HG03439 (cell line): ENCODE measurements around the gene DNASE1L3.
A peak's percentile ranks its signal among the peaks of the same experiment; 100 is the strongest.
"Not testable (repeated sequence)": the region's sequence is repeated elsewhere in the genome, so short reads cannot be mapped to it uniquely, and the experiment has no call there.

Experiments used
- ATAC-seq: cut with Tn5 transposase; IDR thresholded peaks from one replicate; pipeline ENCODE4 v1.9.1; 2021; ENCODE audit warnings: mild to moderate bottlenecking, moderate library complexity; ENCODE audit not compliant: unreplicated experiment

DNASE1L3 gene

DNA sequence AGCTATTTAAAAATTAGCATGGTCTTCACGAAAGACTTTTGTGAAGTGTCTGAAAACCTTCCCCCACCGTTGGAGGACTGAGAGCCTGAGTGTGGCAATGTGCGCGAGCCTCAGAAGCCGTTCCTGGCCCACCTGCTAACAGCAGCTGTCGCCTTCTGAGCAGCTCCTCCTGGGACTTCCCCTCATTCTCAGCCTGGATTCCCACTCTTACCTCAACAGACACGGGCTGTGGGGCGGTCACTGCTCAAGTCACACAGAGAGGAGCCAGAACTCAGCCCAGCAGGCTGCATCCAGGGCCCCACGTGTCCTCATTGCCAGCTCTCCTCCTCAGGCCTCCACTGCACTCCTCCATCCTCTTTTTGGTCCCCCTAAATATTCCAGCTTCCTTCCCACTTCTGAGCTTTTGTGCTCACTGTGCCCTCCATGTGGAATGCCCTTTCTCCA is 7.8 kb downstream of the DNASE1L3 start:
- peak; percentile 69 for ATAC-seq

DNA sequence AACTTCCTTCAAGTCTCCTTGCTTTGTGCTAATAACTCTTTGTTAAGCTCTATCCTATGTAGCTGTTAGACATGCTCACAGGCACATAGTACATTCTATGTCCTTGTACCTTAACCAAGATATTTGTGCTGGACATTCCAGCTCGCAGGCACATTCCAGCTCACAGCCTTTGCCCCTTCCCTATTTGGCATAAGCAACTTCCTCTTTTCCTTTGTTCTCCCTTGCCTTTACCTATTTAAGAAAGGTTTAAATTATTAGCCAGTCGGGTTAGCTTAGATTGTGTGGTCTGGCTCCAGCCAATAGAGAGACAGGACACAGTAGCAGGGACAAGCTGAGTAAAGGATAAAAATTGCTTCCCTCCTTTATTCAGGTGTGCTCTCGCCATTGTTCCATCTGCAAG is 9.3 kb downstream of the DNASE1L3 start:
- not testable (repeated sequence) for ATAC-seq

DNA sequence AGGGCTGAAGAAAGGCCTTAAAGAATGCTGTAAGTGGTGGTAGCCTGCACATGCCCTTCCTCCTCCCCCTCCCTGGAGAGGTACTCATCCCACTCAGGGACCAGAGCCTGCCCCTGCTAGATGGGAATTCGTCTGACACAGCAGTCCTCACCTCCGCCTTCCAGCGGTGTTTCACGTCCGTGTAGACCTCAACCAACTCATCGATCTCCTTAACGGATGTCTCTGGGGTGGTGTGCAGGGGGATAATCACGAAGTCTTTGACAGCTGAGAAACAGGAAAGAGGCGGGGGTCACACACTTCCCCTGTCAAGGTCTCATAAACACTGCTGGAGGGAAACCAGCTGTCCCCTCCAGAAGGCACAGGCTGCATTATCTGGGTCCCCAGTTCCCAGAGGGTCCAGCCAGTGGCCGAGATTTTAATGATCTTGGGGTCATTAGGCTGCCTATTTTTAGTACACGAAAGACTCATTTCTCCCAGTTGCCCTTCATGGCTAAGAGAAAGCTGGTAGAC is 9.9 kb downstream of the DNASE1L3 start:
- no peak for ATAC-seq

DNA sequence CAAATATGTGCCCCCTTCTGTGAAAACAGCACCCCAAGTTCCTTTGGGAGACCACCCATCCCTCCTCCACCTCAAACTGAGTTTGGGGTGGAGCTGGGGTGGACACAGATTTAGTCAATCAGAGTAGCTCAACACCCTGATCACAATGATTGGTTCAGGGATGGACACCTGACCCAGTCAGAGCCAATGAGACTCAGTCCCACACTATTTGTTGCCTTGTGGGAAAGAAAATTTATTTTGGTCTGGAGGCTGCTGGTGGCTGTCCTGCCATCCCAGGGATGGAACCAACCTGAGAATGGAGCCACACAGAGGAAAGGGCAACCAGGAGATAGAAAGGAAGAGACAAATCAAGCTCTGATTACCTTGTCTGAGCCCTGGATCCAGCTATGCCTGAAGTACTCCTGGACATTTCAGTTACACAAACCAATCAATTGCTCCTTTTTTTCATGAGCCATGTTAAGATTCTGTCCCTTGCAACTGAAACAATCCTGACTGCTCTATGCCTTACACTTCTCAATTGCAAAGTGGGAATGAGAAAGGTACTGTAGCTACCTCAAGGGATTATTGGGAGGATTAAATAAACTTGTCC is 10.6 kb downstream of the DNASE1L3 start:
- no peak for ATAC-seq

DNA sequence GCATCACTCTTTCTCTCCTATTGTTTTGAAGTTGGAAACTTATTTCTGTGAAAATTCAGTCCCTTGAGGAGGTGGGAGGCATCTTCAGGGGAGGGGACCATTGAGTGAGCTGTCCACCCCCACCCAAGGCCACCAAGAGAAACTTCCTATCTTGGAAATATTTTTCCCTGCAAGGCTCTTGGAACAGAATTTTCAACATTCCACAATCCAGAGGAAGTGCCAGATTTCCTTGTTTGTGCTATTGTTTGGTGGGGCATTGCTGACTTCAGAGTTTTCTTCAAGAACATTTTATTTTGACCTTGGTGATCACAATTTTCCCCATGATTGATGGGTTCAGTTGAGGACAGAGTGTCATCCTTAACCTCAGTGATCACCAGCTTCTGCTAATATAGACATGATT is 12.0 kb downstream of the DNASE1L3 start:
- no peak for ATAC-seq

DNA sequence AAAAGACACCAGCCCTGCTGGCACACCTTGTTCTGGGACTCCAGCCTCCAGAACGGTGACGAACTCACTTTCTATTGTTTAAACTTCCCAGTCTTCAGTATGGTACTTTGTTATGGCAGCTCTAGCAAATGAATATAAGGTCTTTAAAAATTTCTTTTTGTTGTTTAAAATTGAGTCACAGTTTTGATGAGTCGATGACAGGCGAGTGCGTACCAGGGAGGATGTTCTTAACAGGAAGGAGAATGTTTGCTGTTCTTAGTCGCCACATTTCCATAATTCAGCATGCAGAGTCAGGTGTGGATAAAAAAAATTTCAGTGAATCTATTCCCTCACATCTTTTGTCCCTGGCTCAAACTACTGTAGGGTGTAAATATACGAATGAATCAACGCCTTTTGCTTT is 12.4 kb downstream of the DNASE1L3 start:
- no peak for ATAC-seq

DNA sequence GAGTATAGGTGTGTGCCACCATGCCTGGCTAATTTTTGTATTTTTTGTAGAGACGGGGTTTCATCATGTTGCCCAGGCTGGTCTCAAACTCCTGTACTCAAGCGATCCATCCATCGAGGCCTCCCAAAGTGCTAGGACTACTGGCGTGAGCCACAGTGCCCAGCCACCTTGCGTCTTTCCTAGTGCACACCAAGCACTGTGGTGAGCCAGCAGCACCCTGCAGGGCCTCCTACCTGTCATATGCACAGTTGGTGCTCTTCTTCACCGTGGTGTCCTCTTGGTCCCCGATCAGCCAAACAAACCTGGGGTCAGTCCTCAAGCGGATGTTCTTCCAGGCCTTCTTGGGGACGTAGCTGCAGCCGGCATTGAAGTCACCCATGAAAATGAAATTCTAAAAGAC is 13.2 kb downstream of the DNASE1L3 start:
- no peak for ATAC-seq

DNA sequence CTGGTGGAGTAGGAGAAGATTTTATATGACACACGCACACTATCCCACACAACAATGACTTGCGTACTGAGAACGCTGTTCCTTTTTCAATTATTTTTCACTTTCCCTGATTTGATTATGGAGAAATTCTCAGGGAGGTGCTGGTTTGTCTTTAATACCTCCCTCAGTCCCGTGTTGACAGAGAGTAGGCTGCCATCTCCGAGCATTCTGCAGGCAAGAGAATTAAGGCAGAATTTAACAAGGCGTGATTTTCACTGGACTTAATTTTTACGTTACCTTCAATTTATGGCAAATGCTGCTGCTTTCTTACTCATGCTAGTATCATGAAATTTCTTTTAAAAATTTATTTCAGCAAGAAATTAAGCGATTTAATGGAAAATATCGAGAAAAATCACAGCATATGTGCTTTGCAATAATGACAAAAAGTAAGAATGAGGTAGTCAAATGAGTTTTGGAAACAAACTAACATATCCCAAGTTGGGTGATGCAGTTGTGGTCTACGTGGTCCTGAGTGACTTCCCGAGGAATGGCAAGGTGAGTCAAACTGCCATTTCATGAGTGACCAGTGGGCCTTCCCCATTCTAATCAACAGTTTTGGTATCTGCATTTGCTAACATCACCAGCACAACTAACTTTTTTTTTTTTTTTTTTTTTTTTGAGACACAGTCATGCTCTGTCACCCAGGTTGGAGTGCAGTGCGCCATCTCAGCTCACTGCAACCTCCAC is 16.9 kb downstream of the DNASE1L3 start:
- ATAC-seq: no peak

DNA sequence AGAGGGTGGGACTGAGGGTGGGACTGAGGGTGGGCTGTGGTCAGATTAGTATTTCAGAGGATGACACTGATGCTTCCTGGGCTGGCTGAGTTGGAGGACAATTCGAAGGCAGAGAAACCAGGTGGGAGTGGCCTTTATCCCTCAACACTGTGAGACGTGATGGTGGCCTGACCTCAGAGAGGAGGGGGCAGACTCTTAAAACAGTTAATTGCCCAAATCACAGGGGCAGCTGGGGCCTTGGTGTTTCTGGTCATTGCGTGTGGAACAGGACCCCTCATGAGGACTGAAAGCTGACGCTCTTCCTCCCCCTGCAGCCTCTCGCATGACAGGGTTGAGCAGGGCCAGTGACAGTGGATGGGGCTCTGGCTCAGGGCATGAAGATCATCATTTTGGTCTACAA is 18.7 kb downstream of the DNASE1L3 start:
- ATAC-seq: no peak

DNA sequence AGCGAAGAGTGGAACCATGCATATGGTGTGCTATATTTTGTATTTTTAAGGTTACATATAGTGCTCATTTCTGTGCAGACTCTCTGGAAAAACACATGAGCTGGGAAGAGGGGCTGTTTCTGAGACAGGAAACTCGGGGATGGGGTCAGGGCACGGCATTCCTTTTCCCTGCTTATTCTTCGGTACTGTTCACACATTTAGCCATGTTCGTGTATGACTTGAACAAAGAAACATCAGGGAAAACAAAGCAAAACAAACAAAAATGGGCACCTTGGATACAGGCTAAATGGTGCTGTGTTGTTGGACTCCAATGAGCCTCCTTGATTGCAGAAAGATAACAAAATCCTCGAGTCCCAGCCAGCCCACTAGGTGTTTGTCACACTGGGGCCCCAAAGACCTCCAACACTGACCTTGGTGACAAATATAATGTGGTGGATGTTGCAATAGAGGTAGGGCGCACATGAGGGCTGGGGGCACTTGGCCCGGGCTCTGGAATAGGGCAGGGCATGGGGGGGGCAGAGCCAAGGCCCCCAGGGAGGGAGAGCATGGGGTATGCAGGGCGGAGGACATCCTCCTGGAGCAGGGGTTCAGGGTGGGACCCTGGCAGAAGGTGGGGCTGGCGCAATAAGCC is 19.3 kb downstream of the DNASE1L3 start:
- no peak for ATAC-seq

DNA sequence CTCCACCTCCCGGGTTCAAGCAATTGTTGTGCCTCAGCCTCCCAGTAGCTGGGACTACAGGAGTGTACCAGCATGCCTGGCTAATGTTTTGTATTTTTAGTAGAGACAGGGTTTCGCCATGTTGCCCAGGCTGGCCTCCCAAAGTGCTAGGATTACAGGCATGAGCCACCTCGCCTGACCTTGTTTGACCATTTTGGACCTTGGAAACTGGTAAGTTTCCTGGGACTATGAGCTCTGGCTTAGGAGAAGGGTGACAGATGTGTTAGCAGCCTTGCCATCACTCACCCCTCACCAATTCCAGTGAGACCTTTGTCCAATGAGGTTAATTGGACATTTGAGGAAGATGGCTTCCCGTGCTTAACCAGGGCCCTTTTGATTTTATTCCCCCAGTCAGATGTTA is 19.9 kb downstream of the DNASE1L3 start:
- ATAC-seq: no peak

DNA sequence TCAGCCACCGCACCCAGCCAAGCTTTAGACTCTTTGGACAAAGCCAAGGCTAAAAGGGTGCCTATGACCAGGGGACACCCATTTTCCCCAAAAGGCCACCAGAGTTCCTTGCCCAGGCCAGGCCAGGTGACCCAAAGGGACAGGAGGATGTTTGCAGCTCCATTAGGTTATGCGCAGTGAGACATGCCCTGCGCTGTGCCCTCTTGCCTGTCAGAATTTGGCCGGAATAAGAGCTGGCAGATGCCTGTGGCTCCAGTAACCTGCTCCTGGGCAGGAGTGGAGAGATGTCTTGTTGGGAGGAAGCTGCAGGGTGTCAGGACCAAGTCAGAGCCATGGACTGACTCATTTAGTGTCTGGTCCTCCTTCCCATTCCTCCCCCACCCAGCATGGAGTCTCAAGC is 20.5 kb downstream of the DNASE1L3 start:
- no peak for ATAC-seq

DNA sequence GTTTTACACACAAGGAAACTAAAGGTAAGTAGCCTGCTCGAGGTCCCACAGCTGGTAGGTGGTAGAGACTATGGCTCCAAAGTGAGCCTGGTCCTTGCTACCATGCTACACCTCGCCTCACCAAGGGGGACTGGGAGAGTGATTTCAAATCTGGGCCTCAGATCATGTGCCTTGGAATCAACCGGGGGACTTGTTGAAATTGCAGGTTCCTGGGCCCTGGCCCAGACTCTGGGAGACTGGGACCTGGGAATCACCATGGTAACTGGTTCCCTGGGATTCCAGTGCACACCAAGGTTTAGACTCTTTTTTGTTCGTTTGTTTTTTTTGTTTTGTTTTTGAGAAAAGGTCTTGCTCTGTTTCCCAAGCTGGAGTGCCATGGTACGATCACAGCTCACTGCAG is 21.1 kb downstream of the DNASE1L3 start:
- no peak for ATAC-seq

DNA sequence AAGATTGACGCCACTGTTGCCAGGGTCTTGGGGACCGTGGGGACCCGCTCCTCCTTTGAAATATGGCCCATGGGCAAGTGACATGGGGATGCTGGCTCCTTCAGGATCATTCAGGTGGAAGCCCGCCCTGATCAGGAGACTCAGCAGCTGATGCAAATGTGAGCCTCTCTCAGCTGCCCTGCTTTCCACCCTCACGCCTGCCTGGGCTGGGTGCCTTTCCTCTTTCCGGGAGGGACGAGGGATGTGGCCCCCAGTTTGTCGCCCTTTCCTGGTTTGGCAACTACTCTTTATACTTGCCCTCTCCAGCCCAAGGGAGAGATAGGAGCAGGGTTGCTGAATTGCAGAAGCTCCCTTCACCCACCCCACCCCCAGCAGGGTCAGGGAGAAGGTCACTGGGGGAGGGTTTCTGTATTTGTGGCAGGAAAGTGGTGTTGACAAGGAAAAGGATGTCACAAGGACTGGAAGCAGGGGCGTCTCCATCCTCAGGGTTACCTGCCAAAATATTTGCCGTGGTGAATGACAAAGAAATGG is 21.8 kb downstream of the DNASE1L3 start:
- ATAC-seq: no peak

DNA sequence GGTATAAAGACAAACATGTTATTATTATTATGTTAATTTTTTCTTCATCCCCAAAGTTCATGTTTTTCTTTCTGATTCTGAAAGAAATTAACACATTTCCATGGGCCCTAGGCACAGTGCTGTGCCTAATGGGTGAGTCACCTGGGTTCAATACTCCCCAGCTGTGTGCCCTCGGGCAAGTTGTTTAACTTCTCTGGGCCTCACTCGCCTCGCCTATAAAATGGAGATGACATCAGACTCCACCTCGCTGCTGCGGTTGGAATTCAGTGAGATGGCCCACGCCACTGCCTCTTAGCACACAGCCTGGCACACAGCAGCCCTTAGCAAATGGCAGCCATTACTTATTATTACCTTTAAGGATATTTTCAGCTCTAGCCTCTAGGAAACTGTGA is 22.6 kb downstream of the DNASE1L3 start:
- ATAC-seq: no peak

DNA sequence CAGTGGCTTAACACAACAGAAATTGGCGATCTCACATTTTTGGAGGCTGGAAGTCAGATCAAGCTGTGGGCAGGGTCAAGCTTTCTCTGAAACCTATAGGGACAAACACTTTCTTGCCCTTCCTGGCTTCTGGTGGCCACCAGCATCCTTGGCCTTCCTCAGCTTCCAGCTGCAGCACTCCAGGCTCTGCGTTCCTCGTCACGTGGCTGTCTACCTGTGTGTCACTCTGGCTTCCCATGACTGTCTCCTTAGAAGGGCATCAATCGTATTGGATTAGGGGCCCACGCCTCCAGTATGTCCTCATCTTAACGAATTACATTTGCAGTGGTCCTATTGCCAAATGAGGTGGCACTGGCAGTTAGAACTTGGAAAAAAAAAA is 25.8 kb downstream of the DNASE1L3 start:
- ATAC-seq: no peak

DNA sequence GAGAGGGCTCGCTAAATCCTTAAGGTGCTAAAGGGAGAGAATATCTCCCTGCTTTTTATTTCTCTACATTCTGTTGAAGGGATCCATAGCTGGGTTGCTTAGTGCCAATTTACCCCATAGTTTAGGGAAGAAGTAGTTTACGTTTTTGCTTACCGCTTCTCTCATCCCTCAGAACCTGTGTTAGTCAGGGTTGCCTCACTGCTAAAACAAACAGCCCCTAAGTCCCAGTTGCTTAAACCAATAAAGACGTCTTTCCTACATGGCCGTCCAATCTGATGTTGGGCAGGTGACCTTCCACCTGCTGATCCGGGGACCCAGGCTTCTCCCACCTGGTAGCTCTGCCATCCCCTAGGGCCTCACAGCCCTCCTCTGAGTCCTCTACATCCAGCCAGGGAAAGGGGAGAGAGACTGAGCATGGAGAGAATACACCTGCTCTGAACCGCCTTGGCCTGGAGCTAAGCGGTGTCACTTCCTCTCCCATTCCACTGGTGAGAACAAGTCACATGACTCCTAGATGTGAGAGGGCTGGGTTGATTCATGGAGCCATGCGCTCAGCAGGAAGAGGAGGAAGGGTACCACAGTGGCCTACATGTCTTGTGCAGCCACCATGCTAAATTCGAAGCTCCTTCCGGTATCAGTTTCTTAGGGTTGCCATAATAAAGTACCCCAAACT is 26.3 kb downstream of the DNASE1L3 start:
- no peak for ATAC-seq

DNA sequence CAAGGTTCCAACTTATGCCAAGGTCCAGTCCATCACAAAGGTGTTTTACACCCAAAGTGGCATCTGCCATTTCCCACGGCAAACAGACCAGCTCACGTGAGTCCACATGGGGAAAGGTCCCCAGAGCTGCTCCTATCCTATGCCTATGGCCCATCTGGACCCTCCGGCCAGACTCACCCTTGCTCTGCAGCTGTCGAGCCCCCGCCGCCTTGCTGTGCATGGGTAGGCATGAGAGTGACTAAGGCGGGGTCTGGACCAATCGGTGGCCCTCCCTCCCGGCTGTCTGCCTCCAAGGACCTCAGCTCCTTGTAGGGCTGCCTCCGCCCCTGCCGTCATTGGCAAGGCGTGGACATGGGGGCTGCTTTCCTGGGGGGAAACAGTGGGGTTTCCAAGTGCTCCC is 26.9 kb downstream of the DNASE1L3 start:
- no peak for ATAC-seq

DNA sequence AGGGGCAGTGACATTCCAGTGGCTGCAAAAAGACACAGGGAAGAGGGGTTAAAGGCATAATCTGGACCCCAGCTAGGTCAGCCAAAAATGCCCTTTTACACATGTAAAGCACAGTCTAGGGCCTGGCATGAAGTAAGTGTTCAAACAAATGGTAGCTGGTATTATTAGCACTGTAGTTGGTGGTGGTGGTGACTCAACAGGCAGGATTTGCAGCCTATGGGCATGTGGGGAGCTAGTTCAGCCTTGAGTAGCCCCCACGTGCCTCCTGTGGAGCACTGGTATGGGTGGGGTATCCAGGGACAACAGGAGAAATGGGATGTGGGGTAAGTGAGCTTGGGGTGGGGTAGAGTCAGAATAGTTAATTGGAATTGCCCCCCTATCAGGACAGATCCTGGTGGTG is 27.6 kb downstream of the DNASE1L3 start:
- ATAC-seq: no peak

DNA sequence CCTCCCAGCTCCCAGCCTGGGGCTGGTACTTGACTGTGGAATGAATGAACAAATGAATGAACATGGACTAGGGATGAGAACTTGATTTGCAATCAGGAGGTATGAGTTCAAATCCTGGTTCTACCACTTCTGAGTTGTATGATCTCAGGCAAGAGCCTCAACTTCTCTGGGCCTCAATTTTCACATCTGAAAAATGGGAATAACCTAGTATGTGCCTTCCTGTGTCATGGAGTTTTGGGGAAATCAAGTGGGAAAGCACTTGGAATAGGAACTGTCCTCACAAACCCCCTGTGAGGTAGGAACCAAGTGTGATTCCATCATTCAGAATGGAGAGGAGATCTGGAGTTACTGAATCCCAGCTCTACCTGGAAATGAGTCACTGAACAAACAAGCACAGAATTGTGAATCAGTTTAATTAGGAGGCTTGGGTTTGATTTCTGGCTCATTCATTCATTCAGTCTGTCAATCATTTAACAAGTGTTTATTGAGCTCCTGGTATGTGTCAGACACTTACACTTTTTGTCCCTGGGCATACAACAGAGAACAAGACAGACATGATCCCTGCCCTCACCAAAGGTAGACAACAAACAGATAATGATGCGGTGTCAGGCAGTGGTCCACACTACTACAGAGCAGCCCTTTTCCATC is 29.7 kb downstream of the DNASE1L3 start:
- no peak for ATAC-seq
